Motor neuron (in vitro differentiated cells): Measurements from ENCODE around the gene GUCY2D. TPM values are rescaled to one million over a fixed set of nuclear protein-coding genes. Genes with fewer than 3 reads are reported as not detected.

ENCODE experiments used
- ATAC-seq, 8 experiments: fragments of 200-7000 bp; cut with Tn5 transposase; replicated peaks in 6 of 8; 2 replicates each; pipeline ENCODE4 v1.8.0; 2021; ENCODE audit warnings: mild to moderate bottlenecking in 8 of 8, moderate library complexity in 8 of 8
- H3K27ac ChIP-seq, 2 donors: fragments of 250-450 bp; sonication (Bioruptor Pico); 2 replicates each; pipeline ENCODE4 v1.9.0; 2021; ENCODE audit warnings: antibody characterized with exemption in 2 of 2, mild to moderate bottlenecking in 2 of 2, moderate library complexity in 1 of 2
- H3K4me1 ChIP-seq, 2 donors: fragments of 250-450 bp; sonication (Bioruptor Pico); replicated peaks in 1 of 2; 2 replicates each; pipeline ENCODE4 v1.6.1; 2021; ENCODE audit warnings: antibody characterized with exemption in 2 of 2, mild to moderate bottlenecking in 2 of 2, moderate library complexity in 1 of 2
- H3K4me3 ChIP-seq, 5 donors: fragments of 250-450 bp; sonication (Bioruptor Pico); 2 replicates each; pipeline ENCODE4 v1.9.0; 2021; ENCODE audit warnings: antibody characterized with exemption in 5 of 5, mild to moderate bottlenecking in 5 of 5, moderate library complexity in 4 of 5
- WGBS, 10 experiments: fragments of 450-650 bp; shearing (Covaris generic); methylation state at CpG; one replicate each; pipeline ENCODE4 v1.0.0; 2022; 5-methylcytosine and 5-hydroxymethylcytosine counted together
- in situ Hi-C, 9 experiments: fragments of 400-800 bp; cut with MboI; loops; one replicate each; pipeline ENCODE4 v1.15.0; 2021; ENCODE audit warnings: low sequenced_read_pairs in 9 of 9, low pct_unique_long_range_greater_than_20kb in 2 of 9; ENCODE audit not compliant: unreplicated experiment in 9 of 9
- total RNA-seq, 8 experiments: library from RNA; unstranded; fragments of 300-600 nt; gene quantifications; 2 replicates each; pipeline versions ENCODE4 v1.2.3 to v1.2.4, GENCODE V29; 2022

GUCY2D gene
- total RNA-seq, 8 experiments from 2014 or later, result 1.00 TPM; not detected in 7

- in situ Hi-C loops, result loop anchor here in 1 of 9 experiments (25.0 kb wide), 1 partner anchor 241 kb away; no protein-coding TSS in a partner anchor
- no peaks in the 10 kb centered on the region for H3K4me1 ChIP-seq
- WGBS, 10 experiments, result 36 to 100% (median 84%) methylated on average over 1 to 5 of the region's 5 CpGs
- no peak for ATAC-seq
- H3K4me3 ChIP-seq, result no peak overlapping the region
- no peak overlapping the region for H3K27ac ChIP-seq
These were observed 24.6 kb upstream of the GUCY2D start for GRCh38 chr17:7977805-7978204.

- WGBS, 10 experiments, result 0 to 100% (median 76%) methylated on average over 2 to 7 of the region's 7 CpGs; no CpG with 5 or more reads in 1 of the 10 experiments
- in situ Hi-C loops, result loop anchor here in 2 of 9 experiments (10.0 to 25.0 kb wide), 2 partner anchors 157 to 245 kb away; no protein-coding TSS in a partner anchor
- Histone ChIP-seq H3K4me1 (no peaks in the 10 kb centered on the region), H3K27ac (no peak overlapping the region), H3K4me3 (no peak overlapping the region)
- peak in 3 of 8 experiments; percentile 36 to 57 (median 36) for ATAC-seq
These were observed 20.2 kb upstream of the GUCY2D start for GRCh38 chr17:7982173-7982572.

GRCh38 chr17:7982666-7983065 is 19.7 kb upstream of the GUCY2D start:
- in situ Hi-C loops, result loop anchor here in 2 of 9 experiments (10.0 to 25.0 kb wide), 2 partner anchors 158 to 245 kb away; no protein-coding TSS in a partner anchor
- peak in 3 of 8 experiments; percentile 25 to 49 (median 38) for ATAC-seq

GRCh38 chr17:7984904-7985303 is 17.5 kb upstream of the GUCY2D start:
- ATAC-seq, result no peak
- 40 to 90% (median 72%) methylated on average over 1 to 6 of the region's 9 CpGs; no CpG with 5 or more reads in 5 of the 10 experiments for WGBS, 10 experiments
- no peaks in the 10 kb centered on the region for H3K4me1 ChIP-seq
- in situ Hi-C loops, result loop anchor here in 2 of 9 experiments (10.0 to 25.0 kb wide), 2 partner anchors 160 to 248 kb away; no protein-coding TSS in a partner anchor
- no peak overlapping the region for H3K4me3 ChIP-seq
- no peak overlapping the region for H3K27ac ChIP-seq

More at GRCh38 chr17:7982666-7983065, 19.7 kb upstream of the GUCY2D start:
- no peak overlapping the region for H3K4me3 ChIP-seq
- no peaks in the 10 kb centered on the region for H3K4me1 ChIP-seq
- H3K27ac ChIP-seq, result no peak overlapping the region
- WGBS, 10 experiments, result 75 to 100% (median 87%) methylated on average over 2 to 5 of the region's 6 CpGs; no CpG with 5 or more reads in 1 of the 10 experiments

GRCh38 chr17:7987112-7987893 is 15.1 kb upstream of the GUCY2D start:
- no peaks in the 10 kb centered on the region for H3K4me1 ChIP-seq
- in situ Hi-C loops, result loop anchor here in 2 of 9 experiments (10.0 to 25.0 kb wide), 2 partner anchors 163 to 250 kb away; no protein-coding TSS in a partner anchor
- ATAC-seq, result no peak
- 0 to 77% (median 61%) methylated on average over 1 to 10 of the region's 12 CpGs for WGBS, 10 experiments
- no peak overlapping the region for H3K27ac ChIP-seq
- no peak overlapping the region for H3K4me3 ChIP-seq

GRCh38 chr17:7988750-7989178 is 13.7 kb upstream of the GUCY2D start:
- no peaks in the 10 kb centered on the region for H3K4me1 ChIP-seq
- WGBS, 10 experiments, result 0 to 62% (median 27%) methylated on average over 1 to 4 of the region's 5 CpGs; no CpG with 5 or more reads in 3 of the 10 experiments
- ATAC-seq, result peak; percentile 45 to 73 (median 64)
- in situ Hi-C loops, result loop anchor here in 2 of 9 experiments (10.0 to 25.0 kb wide), 2 partner anchors 164 to 251 kb away; no protein-coding TSS in a partner anchor
- H3K27ac ChIP-seq, result no peak overlapping the region
- no peak overlapping the region for H3K4me3 ChIP-seq

GRCh38 chr17:7989781-7990655 is 12.4 kb upstream of the GUCY2D start:
- Histone ChIP-seq H3K4me1 (no peaks in the 10 kb centered on the region), H3K27ac (no peak overlapping the region), H3K4me3 (peak overlapping the region; percentile 39 to 62 (median 46))
- in situ Hi-C loops, result loop anchor here in 2 of 9 experiments (10.0 to 25.0 kb wide), 2 partner anchors 165 to 253 kb away; no protein-coding TSS in a partner anchor
- peak; percentile 85 to 92 (median 90) for ATAC-seq
- WGBS, 10 experiments, result 0 to 22% (median 11%) methylated on average over 1 to 11 of the region's 59 CpGs; no CpG with 5 or more reads in 3 of the 10 experiments

- in situ Hi-C loops, result loop anchor here in 1 of 9 experiments (25.0 kb wide), 1 partner anchor 255 kb away; no protein-coding TSS in a partner anchor
- Histone ChIP-seq H3K27ac (no peak overlapping the region), H3K4me3 (no peak overlapping the region), H3K4me1 (no peaks in the 10 kb centered on the region)
- no peak for ATAC-seq
- WGBS, 10 experiments, result 52 to 92% (median 80%) methylated on average over 1 to 2 of the region's 2 CpGs; no CpG with 5 or more reads in 5 of the 10 experiments
These were observed 9.9 kb upstream of the GUCY2D start for GRCh38 chr17:7992516-7992915.

GRCh38 chr17:7992924-7993323 is 9.5 kb upstream of the GUCY2D start:
- Histone ChIP-seq H3K4me1 (no peaks in the 10 kb centered on the region), H3K4me3 (no peak overlapping the region), H3K27ac (no peak overlapping the region)
- WGBS, 10 experiments, result 0 to 100% (median 54%) methylated on average over 1 to 3 of the region's 3 CpGs; no CpG with 5 or more reads in 4 of the 10 experiments
- in situ Hi-C loops, result loop anchor here in 1 of 9 experiments (25.0 kb wide), 1 partner anchor 256 kb away; no protein-coding TSS in a partner anchor
- ATAC-seq, result no peak

- in situ Hi-C loops, result loop anchor here in 1 of 9 experiments (25.0 kb wide), 1 partner anchor 257 kb away; no protein-coding TSS in a partner anchor
- no peak overlapping the region for H3K27ac ChIP-seq
These were observed 8.3 kb upstream of the GUCY2D start for GRCh38 chr17:7993972-7994589.

GRCh38 chr17:7995724-7996123 is 6.7 kb upstream of the GUCY2D start:
- in situ Hi-C loops, result loop anchor here in 1 of 9 experiments (25.0 kb wide), 1 partner anchor 258 kb away; no protein-coding TSS in a partner anchor
- 60 to 100% (median 92%) methylated on average over 1 to 2 of the region's 2 CpGs; no CpG with 5 or more reads in 4 of the 10 experiments for WGBS, 10 experiments
- peak in 1 of 8 experiments; percentile 23 for ATAC-seq
- no peaks in the 10 kb centered on the region for H3K4me1 ChIP-seq
- H3K27ac ChIP-seq, result no peak overlapping the region
- H3K4me3 ChIP-seq, result no peak overlapping the region

More at GRCh38 chr17:7993972-7994589, 8.3 kb upstream of the GUCY2D start:
- H3K4me1 ChIP-seq, result no peaks in the 10 kb centered on the region
- 67 to 100% (median 87%) methylated on average over 2 to 19 of the region's 27 CpGs for WGBS, 10 experiments
- no peak overlapping the region for H3K4me3 ChIP-seq
- ATAC-seq, result no peak
